GM21717 (cell line): Measurements from ENCODE around the gene VWA7.

Source experiments
- ATAC-seq: cut with Tn5 transposase; IDR thresholded peaks from one replicate; pipeline ENCODE4 v1.9.1; 2021; ENCODE audit warnings: mild to moderate bottlenecking, moderate library complexity; ENCODE audit not compliant: unreplicated experiment

Gene VWA7

GRCh38 chr6:31732029-31732428 is 45.1 kb downstream of the VWA7 start:
- no peak for ATAC-seq

- ATAC-seq: no peak
Observed at GRCh38 chr6:31730631-31731086, 46.5 kb downstream of the VWA7 start.

GRCh38 chr6:31729979-31730630 is 47.0 kb downstream of the VWA7 start:
- no peak for ATAC-seq

- ATAC-seq: no peak
Observed at GRCh38 chr6:31729515-31729978, 47.6 kb downstream of the VWA7 start.

GRCh38 chr6:31728767-31729514 is 48.2 kb downstream of the VWA7 start, which contains the start of gene DDAH2:
DDAH2 (minus strand) TSS chr6:31729299; CDS start chr6:31729161, 138 bp downstream.
- ATAC-seq: no peak

GRCh38 chr6:31727717-31728671 is 49.1 kb downstream of the VWA7 start:
- no peak for ATAC-seq

- ATAC-seq: no peak
Observed at GRCh38 chr6:31727034-31727716, 50.0 kb downstream of the VWA7 start.

- no peak for ATAC-seq
Observed at GRCh38 chr6:31725502-31726350, 51.4 kb downstream of the VWA7 start.

GRCh38 chr6:31723980-31724691 is 53.0 kb downstream of the VWA7 start:
- ATAC-seq: no peak

GRCh38 chr6:31723245-31723979 is 53.7 kb downstream of the VWA7 start, which contains the start of gene MPIG6B:
MPIG6B (plus strand) TSS chr6:31723373; CDS start chr6:31723384, 11 bp downstream.
- ATAC-seq: no peak

GRCh38 chr6:31722173-31722572 is 55.0 kb downstream of the VWA7 start:
- ATAC-seq: no peak

GRCh38 chr6:31721351-31722020 is 55.6 kb downstream of the VWA7 start, which contains the start of gene LY6G6C:
LY6G6C (minus strand) TSS chr6:31721746; CDS start chr6:31721679, 67 bp downstream.
- no peak for ATAC-seq

GRCh38 chr6:31720196-31720770 is 56.8 kb downstream of the VWA7 start:
- no peak for ATAC-seq

- ATAC-seq: no peak
Observed at GRCh38 chr6:31719001-31719400, 58.1 kb downstream of the VWA7 start.

GRCh38 chr6:31718265-31718664 is 58.9 kb downstream of the VWA7 start:
- ATAC-seq: no peak

- ATAC-seq: no peak
Observed at GRCh38 chr6:31717499-31718222, 59.5 kb downstream of the VWA7 start.
